Neutrophil (primary cell): Measurements from ENCODE around the gene OR6K2.
"Not testable (repeated sequence)": the region's sequence is repeated elsewhere in the genome, so short reads cannot be mapped to it uniquely, and the experiment has no call there.

ENCODE experiments used
- H3K27ac ChIP-seq: fragments of 200-600 bp; sonication (generic); 2 replicates; pipeline ENCODE4 v1.5.1; 2016; ENCODE audit warnings: mild to moderate bottlenecking, moderate library complexity
- H3K27me3 ChIP-seq: fragments of 200-600 bp; sonication (generic); 2 replicates; pipeline ENCODE4 v1.6.0; 2016; ENCODE audit warnings: mild to moderate bottlenecking
- H3K36me3 ChIP-seq: fragments of 200-600 bp; sonication (generic); 2 replicates; pipeline ENCODE4 v1.5.1; 2017
- H3K4me1 ChIP-seq, 2 experiments: fragments of 200-600 bp in 1 of 2; sonication (generic) in 1 of 2; 1 replicate in 1 of 2; 2 replicates in 1 of 2; pipeline versions ENCODE4 v1.5.1 to v1.6.1; 2013 to 2016; ENCODE audit warnings: low read depth in 1 of 2, low read length in 1 of 2, mild to moderate bottlenecking in 1 of 2, moderate library complexity in 1 of 2; ENCODE audit not compliant: control insufficient read depth in 1 of 2, insufficient read depth in 1 of 2
- H3K4me3 ChIP-seq, 2 experiments: fragments of 200-600 bp in 1 of 2; sonication (generic) in 1 of 2; 1 replicate in 1 of 2; 2 replicates in 1 of 2; pipeline ENCODE4 v1.5.1; 2013 to 2016; ENCODE audit warnings: low read depth in 1 of 2, low read length in 1 of 2, mild to moderate bottlenecking in 1 of 2, moderate library complexity in 1 of 2
- H3K9me3 ChIP-seq: fragments of 200-600 bp; sonication (generic); 2 replicates; pipeline ENCODE4 v1.5.1; 2016
- TF ChIP-seq, protein P1 (sequence below): fragments of 200-600 bp; sonication (generic); IDR thresholded peaks from 2 replicates; pipeline ENCODE4 v1.5.1; 2016; ENCODE audit warnings: antibody characterized with exemption

The OR6K2 gene

DNA sequence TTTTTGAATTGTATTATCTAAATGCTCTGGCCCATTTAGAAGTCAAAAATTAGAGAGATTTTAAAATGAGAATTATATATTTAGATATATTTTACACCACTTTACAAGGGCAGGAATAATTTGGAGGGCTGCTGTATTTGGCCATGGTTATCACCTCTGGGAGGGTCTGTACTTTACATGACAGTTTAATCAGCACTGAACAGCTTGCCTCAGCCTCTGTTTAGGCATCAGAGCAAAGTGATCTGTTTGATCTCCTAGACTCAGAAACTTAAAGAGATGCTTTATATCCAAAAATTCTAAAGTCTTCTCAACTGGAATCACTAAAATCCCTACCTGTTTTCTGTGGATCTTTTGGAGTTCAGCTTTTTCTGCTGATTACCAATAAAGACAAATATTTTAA is 8.5 kb downstream of the OR6K2 start:
- TF ChIP-seq, protein P1, sequence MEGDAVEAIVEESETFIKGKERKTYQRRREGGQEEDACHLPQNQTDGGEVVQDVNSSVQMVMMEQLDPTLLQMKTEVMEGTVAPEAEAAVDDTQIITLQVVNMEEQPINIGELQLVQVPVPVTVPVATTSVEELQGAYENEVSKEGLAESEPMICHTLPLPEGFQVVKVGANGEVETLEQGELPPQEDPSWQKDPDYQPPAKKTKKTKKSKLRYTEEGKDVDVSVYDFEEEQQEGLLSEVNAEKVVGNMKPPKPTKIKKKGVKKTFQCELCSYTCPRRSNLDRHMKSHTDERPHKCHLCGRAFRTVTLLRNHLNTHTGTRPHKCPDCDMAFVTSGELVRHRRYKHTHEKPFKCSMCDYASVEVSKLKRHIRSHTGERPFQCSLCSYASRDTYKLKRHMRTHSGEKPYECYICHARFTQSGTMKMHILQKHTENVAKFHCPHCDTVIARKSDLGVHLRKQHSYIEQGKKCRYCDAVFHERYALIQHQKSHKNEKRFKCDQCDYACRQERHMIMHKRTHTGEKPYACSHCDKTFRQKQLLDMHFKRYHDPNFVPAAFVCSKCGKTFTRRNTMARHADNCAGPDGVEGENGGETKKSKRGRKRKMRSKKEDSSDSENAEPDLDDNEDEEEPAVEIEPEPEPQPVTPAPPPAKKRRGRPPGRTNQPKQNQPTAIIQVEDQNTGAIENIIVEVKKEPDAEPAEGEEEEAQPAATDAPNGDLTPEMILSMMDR = no peak
- no peaks in the 10 kb centered on the region for H3K9me3 ChIP-seq

DNA sequence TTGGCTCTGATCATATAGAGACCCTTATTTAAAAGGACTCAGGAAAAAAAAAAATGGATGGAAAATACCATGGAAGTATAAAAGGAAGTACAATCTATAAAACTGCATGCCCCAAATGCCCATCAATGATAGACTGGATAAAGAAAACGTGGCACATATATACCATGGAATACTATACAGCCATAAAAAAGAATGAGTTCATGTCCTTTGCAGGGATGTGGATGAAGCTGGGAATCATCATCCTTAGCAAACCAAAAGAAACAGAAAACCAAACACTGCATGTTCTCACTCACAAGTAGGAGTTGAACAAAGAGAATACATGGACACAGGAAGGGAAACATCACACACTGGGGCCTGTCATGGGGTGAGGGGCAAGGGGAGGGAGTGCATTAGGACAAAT is 9.3 kb downstream of the OR6K2 start:
- H3K27ac ChIP-seq, H3K36me3 ChIP-seq, H3K4me3 ChIP-seq, H3K27me3 ChIP-seq, H3K4me1 ChIP-seq, H3K9me3 ChIP-seq: not testable (repeated sequence)

More for the DNA sequence above, 8.5 kb downstream of the OR6K2 start:
- Histone ChIP-seq H3K4me1 (no peaks in the 10 kb centered on the region), H3K27me3 (no peaks in the 10 kb centered on the region), H3K27ac (no peak overlapping the region), H3K4me3 (no peak overlapping the region), H3K36me3 (no peaks in the 10 kb centered on the region)

DNA sequence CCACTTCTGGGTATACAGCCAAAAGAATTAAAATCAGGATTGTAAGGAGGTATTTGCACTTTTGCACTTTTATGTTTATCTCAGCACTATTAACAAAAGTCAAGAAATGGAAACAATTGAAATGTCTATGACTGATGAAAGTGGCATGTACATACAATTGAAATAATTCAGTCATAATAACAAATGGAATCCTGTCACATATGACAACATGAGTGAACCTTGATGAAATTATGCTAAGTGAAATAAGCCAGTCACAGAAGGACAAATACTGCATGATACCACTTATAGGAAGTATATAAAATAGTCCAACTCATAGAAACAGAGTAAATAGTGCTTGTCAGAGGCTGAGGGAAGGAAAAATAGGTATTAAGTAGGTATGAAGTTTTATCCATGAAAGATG is 10.6 kb downstream of the OR6K2 start:
- TF ChIP-seq, protein P1 = no peak
- H3K9me3 ChIP-seq = no peaks in the 10 kb centered on the region
- H3K4me1 ChIP-seq = peaks cover 3 to 6% of the 10 kb centered on the region in 2 experiments
- no peak overlapping the region for H3K27ac ChIP-seq
- H3K4me3 ChIP-seq = no peak overlapping the region
- no peaks in the 10 kb centered on the region for H3K36me3 ChIP-seq
- H3K27me3 ChIP-seq = no peaks in the 10 kb centered on the region

DNA sequence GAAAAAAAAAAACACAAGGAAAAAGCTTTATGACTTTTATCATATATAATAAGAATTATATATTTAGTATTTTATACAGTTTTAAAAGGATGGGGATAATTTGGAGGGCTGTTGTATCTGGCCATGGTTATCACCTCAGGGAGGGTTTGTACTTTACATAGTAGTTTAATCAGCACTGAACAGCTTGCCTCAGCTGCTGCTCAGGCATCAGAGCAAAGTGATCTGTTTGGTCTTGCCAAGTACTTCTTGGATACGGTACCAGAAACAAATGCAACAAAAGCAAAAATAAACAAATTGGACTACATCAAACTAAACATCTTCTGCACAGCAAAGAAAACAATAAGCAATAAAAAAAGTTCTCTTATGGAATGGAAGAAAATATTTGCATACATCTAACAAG is 11.3 kb downstream of the OR6K2 start:
- Histone ChIP-seq H3K27me3 (no peaks in the 10 kb centered on the region), H3K4me1 (peaks cover 3 to 6% of the 10 kb centered on the region in 2 experiments), H3K4me3 (no peak overlapping the region), H3K27ac (no peak overlapping the region), H3K9me3 (no peaks in the 10 kb centered on the region), H3K36me3 (no peaks in the 10 kb centered on the region)
- TF ChIP-seq, protein P1 = no peak

DNA sequence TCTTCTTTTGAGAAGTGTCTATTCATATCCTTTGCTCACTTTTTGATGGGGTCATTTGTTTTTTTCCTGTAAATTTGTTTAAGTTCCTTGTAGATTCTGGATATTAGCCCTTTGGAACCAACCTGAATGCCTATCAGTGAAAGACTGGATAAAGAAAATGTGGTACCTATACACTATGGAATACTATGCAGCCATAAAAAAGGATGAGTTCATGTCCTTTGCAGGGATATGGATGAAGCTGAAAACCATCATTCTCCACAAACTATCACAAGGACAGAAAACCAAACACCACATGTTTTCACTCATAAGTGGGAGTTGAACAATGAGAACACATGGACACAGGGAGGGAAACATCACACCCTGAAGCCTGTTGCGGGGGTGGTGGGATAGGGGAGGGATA is 12.1 kb downstream of the OR6K2 start:
- not testable (repeated sequence) for H3K27ac ChIP-seq, H3K36me3 ChIP-seq, H3K4me1 ChIP-seq, H3K27me3 ChIP-seq, H3K4me3 ChIP-seq, H3K9me3 ChIP-seq

DNA sequence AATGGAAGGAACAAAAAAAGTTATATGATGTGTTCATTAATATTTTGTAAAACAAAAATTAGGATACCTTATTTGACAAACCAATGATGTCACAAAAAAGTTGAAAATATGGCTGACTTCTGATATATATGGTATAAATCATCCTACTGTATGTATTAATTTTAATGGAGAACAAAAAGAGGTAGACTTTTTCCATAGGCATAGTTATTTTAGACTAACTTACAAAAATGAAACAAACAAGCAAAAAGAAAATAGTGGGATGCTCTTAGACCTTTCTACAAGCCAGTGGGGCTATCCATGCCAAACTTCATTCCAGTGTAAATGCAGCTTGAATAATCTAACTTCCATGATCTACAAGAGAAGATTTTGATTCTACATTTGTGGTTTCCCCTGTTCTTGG is 13.4 kb downstream of the OR6K2 start:
- TF ChIP-seq, protein P1 = no peak
- no peaks in the 10 kb centered on the region for H3K9me3 ChIP-seq
- H3K4me3 ChIP-seq = no peak overlapping the region
- no peak overlapping the region for H3K27ac ChIP-seq
- H3K4me1 ChIP-seq = peaks cover 3 to 6% of the 10 kb centered on the region in 2 experiments
- H3K27me3 ChIP-seq = no peaks in the 10 kb centered on the region
- no peaks in the 10 kb centered on the region for H3K36me3 ChIP-seq
